ENCODE data around the gene KLF3.

The KLF3 gene

DNA sequence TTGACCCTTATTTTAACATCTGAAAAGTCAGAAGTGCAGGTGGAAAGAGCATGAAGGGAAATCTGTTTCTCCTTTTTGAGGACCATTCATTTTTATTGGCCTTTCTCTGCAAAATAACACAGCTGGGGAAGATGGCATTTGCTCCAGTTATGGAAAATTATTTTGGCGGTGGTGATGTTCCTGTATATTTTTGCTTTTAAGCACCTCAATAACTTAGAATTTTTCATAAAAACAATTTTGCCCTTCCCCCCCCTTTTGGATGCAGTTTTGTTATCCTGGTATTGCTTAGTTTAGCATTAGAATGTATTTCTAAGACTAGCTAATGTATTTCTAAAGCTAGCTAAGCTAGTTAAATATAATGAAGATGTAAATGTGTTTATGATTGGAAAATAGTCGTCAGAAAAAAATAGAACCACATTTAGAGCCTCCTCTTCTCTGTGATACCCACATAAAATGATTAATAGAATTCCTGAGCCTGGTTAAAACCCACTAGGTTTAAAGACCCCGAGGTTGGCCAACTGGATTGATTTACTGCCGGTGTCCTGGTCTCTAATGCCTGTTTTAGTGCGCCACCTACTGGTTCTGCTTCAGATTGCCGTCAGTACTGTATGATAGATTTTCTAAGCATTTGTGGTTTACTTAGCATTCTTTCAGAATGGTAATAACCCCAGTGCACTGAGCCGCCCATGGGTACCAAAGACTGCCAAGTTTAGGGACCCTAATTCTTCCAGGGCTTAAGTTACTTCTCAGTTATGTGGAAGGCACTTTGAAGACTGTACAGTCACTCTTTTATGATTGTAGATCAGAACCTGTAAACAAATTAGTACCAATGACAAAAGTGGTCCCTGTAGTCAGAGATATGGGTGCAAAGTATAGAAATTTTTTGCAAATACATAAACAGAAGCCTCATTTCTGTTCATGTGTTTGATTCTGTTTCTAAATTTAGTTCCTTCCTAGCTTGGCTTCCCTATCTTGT lies 11.4 kb downstream of the KLF3 start:
- DNase-seq: peak; percentile 30

DNA sequence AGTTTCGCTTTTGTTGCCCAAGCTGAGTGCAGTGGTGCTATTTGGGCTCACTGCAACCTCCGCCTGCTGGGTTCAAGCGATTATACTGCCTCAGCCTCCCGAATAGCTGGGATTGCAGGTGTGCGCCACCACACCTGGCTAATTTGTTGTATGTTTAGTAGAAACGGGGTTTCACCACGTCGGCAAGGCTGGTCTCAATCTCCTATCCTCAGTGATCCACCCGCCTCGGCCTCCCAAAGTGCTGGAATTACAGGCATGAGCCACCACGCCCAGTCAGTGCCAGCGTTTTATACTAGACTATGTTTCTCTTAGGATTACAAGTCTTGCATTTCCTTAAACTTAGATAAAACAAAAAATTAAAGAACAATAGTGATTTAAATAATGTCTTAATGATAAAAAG lies 13.0 kb downstream of the KLF3 start:
- DNase-seq: no peak

DNA sequence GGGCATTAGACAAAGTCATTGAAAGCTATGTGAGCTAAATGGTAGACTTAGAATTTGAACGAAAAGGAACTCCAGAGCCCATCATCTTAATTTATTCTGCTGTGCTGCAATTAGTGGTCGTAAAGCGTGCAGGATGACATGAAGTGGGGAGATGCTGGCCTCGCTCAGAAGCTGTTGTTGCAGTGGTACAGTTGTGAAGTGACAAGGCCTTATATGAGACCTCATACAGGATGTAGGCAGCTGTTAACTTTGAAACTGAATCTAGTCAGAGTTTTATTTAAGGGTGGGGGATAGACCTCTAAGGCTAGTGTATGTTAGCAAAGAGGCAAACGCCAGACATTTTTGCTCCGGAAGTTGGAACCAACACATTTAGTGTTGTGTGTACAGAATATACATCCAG lies 13.4 kb downstream of the KLF3 start:
- no peak for DNase-seq

DNA sequence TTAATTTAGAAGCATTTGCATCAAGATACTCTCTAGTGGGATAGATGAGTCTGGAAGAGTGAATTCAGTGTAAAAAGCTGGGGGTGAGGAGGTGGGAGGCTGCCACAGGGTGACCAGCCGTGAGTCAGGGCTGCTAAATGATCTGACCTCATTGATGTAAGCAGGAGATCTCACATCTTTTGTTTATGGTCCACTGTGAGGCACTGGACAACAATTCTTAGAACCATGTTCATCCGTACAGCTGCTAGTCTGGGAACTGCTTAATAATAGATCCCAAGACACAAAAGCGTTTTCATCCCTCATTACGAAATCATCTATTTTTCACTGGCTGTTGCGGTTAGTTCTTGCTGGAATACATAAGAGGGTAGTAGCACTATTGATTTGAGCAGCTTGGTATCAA lies 14.1 kb downstream of the KLF3 start:
- no peak for DNase-seq

DNA sequence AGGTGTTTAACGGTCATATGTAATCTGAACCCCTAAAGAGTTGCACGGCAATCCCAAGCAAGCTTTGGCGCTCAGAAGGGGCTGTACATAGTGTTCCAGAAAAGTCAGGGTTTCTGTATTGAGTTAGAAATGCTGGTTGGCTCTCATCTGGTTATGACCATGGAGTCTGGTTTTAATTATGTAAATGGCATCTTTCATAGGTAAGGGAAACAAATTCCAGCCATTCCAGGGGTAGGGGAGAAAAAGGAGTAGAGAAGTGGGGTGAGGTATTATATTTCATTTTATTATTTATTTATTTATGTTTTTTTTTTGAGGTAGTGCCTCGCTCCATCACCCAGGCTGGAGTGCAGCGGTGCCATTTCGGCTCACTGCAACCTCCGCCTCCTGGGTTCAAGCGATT lies 15.9 kb downstream of the KLF3 start:
- DNase-seq: no peak

DNA sequence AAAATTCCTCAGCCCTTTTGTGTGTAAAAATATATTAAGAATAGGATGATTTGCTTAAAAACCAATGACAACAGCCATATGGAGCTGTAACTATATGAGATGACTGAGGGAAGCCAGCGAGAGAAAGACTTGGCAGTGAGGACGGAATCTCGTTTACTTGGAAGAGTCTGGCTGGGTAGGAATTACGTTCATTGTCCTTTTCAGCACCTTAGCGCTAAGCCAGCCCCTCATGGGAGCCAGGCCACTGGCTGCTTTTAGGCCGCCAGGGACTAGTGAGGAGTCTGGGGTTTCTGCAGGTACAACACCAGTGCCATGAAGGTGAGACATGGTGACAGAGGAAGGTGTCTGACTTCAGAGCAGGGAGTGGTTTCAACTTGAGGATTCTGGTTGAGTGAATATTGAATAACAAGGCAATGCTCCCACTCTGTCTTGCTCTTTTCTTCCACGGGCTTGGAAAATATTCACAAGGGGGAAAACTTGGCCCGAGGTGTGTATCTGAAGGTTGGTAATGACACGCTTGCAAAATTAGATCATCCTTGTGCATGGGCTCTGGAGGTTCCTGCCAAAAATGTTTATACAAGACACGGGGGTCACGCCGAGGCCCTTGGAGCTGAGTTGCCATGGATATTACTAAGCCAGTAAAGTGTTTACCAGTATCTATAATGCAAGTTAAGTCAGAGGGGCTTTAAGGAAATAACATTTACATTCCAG lies 17.4 kb downstream of the KLF3 start:
- no peak for DNase-seq

DNA sequence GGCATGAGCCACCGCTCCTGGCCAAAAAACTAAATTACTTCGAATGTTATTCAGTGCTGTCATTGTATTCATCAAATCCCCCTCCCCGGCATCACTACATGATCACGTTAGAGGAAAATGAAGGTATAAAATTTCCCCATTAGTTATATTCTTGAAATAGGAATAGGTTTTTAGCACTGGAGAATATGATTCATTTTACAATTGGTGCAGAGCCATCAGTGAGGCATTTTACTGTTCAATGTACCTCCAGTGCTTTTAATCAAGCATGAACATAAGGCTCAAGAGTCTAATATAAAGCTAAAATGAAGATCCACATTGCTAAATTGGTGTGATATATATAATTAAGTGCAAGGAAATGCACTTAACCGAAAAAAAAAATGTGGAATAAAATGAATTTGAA lies 18.3 kb downstream of the KLF3 start:
- no peak for DNase-seq

DNA sequence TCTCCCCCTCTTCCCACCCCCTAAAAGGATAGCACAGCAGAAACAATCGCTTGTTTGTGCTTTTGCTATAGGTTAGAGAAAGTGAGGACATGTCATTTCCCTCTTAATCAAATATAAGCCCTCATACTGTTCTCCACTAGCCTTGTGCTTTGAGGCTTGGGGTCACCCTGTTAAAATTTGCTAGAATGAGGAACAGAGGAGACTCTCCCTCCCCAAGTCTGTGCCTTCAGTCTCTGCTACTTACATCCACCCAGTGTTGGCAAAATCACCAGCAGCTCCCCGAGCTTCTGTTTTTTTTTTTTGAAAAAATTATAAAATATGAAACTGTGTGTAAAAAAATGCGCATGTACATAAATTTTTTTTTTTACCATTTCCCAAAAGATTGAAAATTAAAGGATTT lies 19.3 kb downstream of the KLF3 start:
- DNase-seq: no peak

DNA sequence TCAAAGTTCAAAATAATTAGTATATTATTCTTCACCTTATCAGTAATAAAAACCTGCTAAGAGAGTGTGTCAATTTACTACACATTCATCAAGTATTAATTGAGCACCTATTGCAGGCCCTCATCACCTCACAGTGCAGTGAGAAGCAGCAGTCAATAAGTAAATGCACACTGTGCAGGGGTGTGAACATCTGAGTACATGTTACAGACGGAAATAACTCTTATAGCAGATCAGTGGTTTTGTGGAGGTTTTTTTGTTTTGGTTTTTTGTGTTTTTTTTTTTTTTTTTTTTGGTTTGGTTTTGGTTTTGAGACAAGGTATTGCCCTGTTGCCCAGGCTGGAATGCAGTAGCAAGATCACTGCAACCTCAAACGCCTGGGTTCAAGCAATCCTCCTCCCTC lies 20.3 kb downstream of the KLF3 start:
- DNase-seq: no peak

DNA sequence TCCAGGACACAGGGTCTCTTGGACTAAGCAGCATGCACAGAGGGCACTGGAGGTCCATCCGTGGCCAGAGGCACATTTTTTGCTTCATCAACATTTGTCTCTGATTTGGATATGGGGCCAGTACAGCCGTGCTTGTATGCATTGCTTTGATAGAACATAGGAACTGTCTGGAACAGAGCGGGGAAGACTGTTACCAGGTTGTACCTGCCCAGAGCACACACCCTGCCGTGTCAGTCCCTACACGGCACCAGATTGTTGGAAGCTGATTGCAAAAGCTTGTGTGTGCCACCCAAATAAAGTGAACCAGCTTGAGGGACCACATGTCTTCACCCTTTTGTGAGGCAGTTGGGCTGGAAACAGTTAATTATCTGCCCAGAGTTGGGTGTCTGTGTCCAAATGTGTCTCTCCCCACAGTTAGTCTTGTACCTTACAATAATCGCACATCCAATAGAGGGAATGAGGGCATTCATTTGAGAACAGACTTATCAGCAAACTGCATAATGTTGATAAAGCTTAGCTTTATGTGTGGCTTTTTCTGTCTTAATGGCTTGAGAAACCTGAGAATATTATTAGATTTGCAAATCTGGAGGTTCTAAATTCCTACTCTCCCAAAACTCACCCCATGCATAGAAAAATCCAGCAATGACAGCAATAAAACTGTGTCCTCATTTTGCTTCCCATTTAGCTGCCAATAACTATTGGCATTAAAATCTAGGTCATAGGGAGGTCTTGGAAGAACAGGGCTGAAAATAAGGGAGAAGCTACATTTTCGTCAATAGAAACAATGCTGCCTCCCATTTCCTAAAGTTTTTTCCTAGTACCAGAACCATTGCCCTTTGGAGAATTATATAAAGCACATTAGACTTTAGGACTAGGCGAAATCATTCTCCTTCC lies 21.2 kb downstream of the KLF3 start:
- DNase-seq: no peak

DNA sequence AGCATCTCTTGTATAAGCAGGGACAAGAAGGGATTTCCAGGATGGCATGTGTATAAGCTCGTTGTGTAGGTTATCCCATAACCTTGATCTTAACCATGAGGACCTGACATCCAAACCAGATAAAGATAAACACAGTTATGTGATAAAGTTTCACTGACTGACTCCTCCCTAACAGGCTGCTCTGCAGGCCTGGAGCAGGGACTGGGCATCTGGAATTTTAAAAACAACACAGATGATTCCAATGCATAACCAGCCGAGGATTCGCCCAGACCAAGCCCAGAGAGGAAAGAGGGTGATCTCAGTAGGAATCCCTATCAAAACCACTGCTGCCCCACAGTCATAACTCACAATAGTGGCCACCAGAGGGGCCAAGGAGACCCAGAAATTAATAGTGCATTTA lies 22.7 kb downstream of the KLF3 start:
- no peak for DNase-seq

DNA sequence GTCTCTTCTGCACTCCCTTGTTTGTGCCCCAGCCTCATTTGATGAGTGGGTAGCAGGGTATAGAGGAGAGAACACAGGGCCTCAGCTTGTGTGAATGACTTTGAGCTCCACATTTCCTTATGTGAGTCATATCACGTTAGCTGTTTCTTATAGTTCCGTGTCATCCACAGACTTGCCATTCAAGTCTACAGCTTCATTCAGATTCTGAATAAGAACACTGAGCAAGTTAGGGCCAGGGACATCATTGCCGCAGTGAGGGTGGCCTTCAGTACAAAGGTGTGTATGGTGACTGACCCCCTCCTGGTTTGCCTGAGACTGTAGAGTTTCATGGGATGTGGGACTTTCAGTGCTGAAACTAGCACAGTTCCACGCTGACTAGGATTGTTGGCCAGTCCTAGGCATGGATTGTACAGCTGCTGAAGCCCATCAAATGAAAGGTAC lies 23.6 kb downstream of the KLF3 start:
- no peak for DNase-seq

DNA sequence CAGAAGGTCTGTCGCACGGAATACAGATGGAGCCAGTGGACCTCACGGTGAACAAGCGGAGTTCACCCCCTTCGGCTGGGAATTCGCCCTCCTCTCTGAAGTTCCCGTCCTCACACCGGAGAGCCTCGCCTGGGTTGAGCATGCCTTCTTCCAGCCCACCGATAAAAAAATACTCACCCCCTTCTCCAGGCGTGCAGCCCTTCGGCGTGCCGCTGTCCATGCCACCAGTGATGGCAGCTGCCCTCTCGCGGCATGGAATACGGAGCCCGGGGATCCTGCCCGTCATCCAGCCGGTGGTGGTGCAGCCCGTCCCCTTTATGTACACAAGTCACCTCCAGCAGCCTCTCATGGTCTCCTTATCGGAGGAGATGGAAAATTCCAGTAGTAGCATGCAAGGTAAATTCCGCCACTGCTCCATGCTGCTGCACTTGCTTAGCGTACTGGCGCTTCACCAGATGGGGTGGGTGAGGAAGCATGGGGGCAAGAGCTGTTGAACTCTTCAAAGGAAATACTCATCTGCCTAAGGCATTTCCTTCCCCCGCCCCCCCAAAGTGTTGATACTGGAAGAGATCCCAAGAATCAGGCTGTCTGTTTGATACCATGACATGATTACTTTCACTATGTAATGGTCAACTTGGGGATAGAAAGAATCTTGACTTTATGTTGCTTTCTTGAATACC lies 24.8 kb downstream of the KLF3 start:
- no peak for DNase-seq

DNA sequence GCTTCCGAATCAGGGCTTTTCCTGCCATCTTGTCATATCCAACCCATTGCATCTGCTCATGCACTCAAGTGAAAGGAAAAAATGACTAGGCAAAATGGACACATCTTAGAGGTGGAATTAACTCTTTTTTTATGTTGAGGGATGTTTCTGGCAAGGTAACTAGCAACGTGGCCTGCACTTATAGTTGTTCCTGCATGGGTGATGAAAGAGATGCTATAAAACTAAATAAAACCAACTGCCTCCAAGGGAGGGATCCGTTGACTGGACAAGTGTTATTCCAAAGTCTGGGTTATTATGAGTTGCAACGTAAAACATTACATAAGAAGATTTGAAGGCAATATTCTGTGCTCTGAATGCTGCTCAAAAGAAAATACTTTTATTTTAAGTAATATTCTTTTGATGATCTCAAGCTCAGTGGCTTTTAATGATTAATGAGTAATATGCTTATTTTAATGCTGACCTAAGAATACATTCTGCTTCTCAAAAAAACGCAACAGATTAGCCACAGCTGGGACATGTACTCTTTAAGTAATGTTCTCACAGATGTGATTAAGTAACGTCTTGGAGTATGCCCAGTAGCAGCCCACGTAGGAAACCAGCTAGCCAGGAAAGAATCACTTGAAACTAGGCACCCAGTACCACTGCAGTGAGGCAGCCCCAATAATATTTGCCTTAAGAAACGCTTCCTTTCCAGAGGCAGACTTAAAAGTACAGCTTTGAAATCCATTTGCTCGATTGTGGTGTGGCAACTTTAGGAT lies 27.4 kb downstream of the KLF3 start:
- no peak for DNase-seq

DNA sequence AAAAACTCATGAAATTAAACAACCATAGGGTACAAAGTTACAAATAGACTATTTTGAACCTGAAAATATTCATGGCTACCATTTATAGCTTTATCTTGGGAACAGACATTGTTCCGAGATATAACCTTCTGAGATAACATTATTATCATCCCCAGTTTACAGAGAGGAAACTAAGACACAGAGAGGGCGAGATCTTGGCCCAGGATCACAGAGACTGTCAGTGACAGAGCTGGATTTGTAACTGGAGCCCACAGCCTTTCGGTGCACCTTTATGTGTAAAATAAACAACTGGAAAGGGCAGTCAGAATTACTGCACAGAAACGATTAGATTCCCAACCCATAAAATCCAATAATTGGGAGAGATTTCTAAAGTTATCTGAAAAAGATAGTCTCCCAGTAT lies 28.4 kb downstream of the KLF3 start:
- no peak for DNase-seq

DNA sequence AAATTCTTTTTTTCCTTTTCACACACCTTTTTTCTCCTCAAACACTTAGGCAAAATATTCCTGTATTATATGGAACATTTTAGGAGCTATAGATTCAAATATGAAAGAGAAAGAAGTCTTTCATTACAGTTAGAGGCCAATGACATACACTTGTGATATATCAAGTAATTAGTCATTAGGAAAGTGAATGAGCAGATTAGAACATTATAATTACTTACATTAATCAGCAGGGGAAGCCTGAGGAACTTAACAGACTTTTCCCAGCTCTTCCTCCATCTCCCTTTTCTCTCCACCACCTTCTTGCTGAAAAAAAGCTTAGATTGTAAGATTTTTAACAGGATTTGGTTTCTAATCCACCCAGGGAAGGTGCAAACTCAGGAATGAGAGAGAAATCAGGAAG lies 29.6 kb downstream of the KLF3 start:
- DNase-seq: no peak

DNA sequence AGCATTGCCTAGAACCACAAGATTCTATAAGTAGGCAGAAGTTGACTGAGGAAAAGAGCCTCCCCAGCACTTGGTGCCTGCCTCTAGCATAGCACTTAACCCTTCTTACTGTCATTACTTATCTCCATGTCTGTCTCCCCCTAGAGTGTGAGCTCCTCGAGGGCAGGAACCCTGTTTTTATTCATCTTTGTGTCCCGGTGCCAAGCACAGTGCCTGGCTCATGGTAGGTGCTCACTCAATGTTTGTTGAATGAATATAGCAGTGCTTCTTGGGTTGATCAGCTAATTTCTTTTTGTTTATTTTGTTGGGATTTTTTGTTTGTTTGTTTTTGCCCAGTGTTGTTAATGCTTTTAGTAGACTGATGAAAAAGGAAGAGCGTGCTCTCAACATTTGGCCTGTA lies 30.3 kb downstream of the KLF3 start:
- DNase-seq: no peak

DNA sequence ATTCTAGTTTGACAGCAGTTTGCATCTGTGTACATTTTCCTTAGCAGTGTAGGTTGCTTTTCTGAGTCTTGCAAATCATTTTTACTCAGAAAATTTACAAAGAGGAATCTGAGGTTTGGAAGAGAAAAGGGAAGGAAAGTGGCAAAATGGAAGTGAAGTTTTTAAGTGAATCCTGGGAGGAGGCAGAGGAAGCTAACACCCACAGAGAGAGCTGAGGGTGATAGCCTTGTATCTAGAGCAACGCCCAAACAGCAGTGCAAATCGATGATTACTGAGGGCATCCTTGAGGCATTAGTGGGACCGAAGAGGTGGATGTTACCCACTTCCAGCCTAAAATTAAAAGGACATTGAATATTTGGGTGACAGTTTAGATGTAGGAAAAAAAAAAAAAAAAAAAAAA lies 31.8 kb downstream of the KLF3 start:
- DNase-seq: no peak

DNA sequence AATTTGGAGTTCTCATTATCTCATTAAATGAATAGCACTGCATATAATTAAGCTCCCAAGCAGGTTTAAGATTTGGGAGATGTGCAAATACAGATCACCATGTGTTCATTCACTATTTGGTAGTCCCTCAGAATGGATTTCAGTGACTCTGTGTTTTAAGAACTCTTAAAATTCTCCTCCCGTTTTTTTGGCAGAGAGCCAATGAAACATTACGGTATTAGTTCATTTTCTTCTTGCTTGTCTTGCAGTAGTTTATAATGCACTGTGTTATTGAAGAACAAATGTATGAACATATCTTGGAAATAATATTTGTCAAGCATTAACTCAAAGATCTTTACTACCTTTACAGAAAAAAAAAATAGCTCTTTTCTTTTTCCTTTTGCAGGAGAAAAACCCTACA lies 32.7 kb downstream of the KLF3 start:
- DNase-seq: no peak

DNA sequence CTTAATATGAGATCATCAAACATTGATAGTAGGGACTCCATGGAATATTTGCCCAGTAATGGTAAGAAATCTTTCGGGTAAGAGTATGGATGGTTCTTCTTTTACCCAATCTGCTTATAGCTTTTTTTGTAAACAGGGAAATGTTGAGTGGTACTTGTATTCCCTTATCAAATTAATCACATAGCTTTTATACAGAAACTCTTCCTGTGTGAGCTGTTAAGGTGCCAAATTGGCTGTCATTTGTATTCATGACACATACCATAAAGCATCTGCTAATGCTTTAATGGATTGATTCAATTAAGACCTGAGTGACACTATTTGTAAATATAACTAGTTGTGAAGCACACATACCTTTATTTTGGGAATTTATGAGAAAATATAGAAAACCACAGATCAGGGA lies 34.2 kb downstream of the KLF3 start:
- DNase-seq: no peak

DNA sequence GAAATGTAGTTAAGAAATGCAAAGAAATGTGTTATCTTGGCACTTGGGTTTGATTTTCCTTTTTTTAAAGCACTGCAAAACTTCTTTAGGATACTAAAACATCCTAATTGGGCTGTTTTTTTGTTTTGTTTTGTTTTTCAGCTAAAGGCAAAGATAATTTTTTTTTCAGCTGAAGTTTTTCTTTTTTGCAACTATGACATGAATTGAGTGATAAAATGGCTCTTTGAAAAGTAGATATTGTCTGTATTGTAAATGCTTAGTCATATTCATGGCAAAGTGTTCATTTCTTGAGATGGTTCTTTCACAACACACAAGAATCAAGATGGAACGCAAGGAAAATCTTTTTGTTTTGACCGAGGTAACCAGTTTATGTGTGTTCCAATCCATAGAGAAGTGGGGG lies 35.1 kb downstream of the KLF3 start:
- DNase-seq: no peak

DNA sequence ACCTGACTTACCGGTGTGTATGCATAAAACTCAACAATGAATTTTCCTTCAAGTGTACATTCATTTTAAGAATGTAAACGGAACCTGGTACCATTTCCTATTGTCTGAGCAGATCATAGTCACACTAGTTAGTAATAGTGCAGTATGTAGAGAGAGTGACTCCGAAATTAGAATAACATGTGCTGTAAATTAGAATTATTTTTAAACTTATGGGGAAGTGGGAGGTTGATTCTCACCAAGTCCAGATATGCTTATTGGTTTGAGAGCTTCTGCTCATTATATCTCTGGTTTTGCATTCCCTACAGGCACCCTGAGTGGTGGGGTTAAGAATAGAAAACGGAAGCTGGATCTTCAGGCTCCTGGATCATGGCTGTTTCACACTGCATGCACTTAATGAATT lies 39.6 kb downstream of the KLF3 start:
- no peak for DNase-seq
